PC-9 (cell line): ENCODE results near the gene ATRN.

ENCODE experiments used
- EZH2 ChIP-seq: fragments of 200-600 bp; sonication (generic); IDR thresholded peaks from 2 replicates; pipeline ENCODE4 v1.8.0; 2017; ENCODE audit warnings: antibody characterized with exemption, low read depth
- TF ChIP-seq, protein P1 (sequence below): fragments of 200-600 bp; sonication (generic); conservative IDR thresholded peaks from 2 replicates; pipeline ENCODE4 v1.6.1; 2017; ENCODE audit warnings: mixed run types, antibody characterized with exemption, mild to moderate bottlenecking, moderate library complexity

DNA sequence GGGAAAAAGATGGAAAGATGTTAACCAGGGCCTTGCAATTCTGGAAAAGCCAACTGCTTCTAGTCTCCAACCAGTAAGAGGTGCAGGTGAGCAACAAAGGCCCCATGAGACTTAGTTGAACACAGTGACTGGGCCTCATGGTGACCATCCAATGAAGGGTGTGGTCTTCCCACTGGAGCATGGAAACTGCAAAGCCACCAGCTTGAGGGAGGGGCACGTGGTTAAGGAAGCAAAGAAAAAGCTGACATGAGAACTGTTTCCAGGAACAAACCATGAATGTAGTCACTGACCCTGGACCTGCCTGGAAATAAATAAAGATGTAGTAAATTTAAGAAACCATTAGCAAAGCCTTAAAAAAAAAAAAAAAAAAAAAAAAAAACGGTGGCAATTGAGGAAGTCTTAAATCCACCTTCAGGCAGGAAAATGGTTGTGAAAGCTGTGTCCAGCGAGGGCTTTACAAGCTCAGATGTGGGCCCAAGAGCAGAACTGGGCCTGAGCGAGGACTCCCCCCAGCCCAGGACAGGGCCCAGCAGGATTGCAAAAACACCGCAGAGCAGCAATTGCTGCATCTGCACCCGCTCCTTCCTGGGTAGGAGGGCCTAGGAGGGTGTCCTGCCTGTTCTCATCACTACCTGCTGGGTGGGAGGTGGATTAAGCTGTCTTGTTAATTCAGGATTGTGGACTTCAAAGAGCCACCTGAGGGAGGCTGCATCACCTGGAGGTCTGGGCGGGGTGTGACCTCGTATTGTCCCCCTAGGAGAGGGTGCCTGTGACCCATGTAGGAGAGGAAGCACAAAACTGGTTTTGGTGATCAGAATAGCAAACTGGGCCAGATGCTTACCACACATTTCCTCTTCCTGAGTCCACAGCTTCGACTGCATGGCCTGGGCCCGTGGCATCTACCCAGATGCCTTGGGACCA is 182.1 kb downstream of the ATRN start:
- no peak for TF ChIP-seq EZH2
- TF ChIP-seq, protein P1, sequence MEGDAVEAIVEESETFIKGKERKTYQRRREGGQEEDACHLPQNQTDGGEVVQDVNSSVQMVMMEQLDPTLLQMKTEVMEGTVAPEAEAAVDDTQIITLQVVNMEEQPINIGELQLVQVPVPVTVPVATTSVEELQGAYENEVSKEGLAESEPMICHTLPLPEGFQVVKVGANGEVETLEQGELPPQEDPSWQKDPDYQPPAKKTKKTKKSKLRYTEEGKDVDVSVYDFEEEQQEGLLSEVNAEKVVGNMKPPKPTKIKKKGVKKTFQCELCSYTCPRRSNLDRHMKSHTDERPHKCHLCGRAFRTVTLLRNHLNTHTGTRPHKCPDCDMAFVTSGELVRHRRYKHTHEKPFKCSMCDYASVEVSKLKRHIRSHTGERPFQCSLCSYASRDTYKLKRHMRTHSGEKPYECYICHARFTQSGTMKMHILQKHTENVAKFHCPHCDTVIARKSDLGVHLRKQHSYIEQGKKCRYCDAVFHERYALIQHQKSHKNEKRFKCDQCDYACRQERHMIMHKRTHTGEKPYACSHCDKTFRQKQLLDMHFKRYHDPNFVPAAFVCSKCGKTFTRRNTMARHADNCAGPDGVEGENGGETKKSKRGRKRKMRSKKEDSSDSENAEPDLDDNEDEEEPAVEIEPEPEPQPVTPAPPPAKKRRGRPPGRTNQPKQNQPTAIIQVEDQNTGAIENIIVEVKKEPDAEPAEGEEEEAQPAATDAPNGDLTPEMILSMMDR, result no peak
